Measurements from ENCODE around the gene UGP2.
A peak's percentile ranks its signal among the peaks of the same experiment; 100 is the strongest.

Gene UGP2

GRCh38 chr2:63866009-63866709 lies 24.5 kb downstream of the UGP2 start:
- DNase-seq: no peak

DNA sequence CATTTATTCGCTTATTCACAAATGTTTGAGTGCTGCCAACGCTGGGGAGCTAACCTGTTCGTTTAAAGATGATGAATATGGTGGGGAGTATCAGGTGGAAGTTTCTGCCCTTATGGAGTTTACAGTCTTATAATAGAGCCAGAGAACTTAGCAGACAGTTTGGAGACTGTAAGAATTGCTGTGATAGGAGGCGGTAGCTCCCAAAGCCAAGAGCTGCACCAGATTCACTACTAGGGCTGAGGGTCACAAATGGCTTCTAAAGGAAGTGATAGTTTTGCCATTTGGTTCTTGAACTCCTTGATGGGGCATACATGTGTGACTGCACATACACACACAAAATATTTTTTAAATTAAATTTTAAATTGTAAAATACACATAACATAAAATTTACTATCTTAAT lies 29.0 kb downstream of the UGP2 start:
- DNase-seq: no peak

DNA sequence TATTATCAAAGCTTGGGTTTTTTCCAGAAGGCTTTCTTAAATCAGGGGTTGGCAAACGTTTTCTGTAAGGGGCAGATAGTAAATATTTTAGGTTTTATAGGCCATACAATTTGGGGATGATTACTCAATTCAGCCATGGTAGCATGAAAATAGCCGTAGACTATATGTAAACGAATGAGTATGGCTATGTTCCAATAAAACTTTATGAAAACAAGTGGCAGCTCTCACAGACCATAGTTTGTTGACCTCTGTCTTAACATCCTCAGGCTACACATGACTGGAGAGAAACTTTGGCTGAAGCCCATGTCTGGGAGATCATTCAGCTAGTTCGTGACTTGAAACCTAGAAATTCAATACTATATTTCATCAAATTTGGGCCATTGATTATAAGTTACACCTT lies 30.2 kb downstream of the UGP2 start:
- no peak for DNase-seq

DNA sequence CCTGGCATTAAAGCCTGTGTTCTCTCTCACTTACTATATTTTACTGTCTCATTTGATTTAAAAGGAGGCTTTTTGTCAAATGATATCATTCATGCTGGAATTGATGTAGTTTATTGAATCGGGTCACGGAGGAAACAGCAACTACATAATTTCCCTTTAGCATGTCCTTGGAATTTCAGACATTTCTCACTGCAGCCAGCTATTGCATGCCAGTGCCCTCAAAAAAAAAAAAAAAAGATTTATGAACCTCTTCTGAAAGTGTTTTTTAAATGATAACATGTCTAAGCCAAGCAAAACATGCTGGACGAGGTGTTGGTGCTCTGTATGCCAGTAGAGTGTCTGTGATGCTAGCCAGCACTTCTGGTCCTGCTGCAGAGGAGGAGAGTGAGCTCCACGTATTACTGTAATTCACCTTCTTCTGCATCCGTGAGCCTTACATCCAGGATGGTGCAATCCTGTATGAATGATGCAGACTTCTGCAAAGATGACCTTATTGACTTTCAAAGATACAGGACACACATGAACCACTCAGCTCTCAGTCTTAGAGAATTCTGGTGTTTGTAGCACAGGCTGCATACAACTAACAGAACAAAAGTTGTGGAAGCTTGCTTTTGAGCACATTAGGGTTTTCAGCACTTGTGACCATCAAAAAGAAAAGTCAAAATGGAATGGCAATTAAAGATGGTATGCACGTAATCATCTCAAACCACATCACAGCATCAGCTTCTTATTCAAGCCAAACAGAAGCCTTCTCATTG lies 31.1 kb downstream of the UGP2 start:
- no peak for DNase-seq

GRCh38 chr2:63874204-63875130 lies 32.8 kb downstream of the UGP2 start:
- no peak for DNase-seq

DNA sequence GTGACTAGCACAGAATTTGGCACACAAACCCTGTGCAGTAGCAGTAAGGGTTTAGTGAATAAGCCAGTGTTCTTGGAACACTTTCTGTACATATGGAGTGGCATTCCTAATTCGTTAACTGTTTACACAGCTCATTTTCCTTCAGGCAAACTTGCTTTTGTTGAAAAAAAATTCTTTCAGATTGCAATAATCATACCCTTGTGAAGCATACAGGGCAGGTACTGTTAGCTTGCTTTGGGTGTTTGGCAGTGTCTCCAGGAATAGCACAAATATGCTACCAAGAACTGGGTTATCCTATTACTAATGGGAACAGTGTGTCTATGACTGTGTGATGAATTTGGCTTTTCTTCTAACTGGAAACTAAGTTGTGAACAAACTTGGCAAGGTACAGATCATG lies 33.4 kb downstream of the UGP2 start:
- no peak for DNase-seq

DNA sequence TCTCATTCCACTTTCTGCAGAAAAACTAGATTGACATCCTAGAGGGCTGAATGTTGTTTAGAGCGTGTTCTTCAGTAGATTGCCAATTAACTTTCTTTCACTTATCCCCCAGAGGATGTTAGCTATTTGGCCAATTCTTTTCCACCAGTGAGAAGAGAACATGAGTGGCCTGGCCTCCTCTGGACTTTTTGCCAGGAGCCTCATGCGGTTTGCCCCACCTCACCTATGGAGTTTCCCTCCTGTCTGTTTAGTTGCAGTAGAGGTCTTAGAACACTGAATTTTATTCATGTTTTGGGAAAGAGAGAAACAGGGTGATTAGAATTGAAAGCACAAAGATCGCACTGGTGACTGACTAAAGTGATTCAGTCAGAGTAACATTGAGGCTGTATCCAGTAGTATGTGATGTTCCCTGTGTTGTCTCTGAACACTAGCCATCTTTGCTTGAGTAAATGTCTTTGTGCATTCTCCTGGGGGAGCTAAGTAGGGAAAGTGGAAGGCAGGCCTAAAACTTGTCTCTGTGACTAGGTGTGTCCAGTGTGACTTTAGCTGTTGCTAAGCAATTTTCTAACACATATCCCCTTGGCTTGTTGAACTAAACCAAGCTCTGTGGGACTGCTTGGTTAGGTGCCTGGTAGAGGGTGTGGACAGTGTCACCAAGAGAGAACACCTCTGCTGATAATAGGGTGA lies 34.0 kb downstream of the UGP2 start:
- DNase-seq: no peak

DNA sequence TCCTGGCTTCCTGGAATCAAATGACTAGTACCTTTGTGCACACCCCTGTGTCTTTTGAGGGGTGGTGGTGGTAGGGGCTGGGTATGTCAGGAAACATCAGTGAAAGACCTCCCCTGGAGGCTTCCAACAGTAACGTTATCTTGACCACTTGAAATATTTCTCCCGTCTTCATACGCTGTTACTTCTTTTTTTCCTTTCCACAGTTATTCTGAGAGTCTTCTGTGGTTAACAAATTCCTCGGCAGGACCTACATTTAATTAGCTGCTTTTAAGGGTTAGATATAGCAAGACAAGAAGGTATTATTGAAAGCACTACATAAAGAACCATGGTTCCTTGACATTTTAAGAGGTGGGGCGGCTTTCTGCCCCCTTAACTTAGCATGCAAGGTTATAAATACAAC lies 34.6 kb downstream of the UGP2 start:
- DNase-seq: no peak

DNA sequence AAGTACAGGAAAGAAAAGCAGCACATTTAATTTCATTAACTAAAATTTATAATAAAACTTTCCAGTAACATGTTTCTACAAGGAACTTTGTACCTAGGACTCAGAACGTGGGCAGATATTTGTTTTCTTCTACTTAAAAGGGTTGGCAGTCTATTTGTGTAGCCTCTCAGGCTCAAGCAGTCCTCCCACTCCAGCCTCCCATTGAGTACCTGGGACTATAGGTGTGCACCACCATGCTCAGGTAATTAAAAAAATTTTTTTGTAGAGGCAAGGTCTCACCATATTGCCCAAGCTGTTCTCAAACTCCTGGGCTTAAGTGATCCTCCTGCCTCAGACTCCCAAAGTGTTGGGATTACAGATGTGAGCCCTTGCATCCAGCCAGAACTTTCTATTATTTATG lies 36.8 kb downstream of the UGP2 start:
- no peak for DNase-seq

DNA sequence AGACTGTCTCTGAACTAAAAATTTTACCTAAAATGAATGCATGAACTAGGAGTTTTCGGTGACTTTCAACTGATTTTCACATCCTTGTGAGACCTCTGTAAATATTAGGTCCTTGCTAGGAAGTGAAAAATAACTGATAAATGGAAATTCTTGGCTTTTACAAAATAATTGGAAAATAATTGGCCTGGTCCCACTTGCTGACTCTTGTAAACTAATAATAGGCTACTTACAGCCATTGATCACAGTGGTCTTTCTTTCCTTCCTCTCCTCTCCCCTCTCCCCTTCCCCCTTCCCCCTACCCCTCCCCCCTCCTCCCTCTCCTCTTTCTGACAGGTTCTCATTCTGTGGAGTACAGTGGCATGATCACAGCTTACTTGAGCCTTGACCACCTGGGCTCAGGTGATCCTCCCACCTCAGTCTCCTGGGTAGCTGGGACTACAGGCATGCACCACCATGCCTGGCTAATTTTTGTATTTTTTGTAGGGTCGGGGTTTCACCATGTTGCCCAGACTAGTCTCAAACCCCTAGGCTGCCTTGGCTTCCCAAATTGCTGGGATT lies 38.3 kb downstream of the UGP2 start:
- no peak for DNase-seq

GRCh38 chr2:63880625-63881024 lies 38.9 kb downstream of the UGP2 start:
- DNase-seq: peak; percentile 1

- peak; percentile 52 for DNase-seq
These were observed 39.5 kb downstream of the UGP2 start for GRCh38 chr2:63881205-63881604.

DNA sequence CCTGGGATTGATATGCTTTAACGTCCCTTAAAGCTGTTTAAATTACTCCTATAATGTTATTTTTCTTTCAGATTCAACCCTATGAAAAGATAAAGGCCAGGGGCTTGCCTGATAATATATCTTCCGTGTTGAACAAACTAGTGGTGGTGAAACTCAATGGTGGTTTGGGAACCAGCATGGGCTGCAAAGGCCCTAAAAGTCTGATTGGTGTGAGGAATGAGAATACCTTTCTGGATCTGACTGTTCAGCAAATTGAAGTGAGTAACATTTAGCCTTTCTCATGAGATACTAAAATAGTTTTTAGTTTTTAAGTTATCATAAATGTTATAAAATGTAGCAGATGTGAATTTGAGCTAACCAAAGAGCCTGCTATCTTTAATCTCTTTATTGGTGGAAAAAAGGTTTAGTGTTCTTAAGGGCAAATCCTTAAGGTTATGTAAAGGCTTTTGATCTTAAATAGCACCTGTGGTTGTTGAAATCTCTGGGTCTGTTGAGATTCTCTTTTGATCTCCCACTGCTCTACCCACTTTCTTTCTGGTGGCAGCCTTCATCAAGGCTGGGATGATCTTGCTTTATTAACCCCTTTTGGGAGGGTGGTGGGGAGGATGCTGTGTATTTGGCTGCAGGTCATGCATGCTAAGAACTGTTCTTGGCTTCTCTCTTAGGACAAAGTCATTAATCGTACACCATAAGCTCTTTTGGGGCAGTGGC lies 40.9 kb downstream of the UGP2 start:
- DNase-seq: no peak

DNA sequence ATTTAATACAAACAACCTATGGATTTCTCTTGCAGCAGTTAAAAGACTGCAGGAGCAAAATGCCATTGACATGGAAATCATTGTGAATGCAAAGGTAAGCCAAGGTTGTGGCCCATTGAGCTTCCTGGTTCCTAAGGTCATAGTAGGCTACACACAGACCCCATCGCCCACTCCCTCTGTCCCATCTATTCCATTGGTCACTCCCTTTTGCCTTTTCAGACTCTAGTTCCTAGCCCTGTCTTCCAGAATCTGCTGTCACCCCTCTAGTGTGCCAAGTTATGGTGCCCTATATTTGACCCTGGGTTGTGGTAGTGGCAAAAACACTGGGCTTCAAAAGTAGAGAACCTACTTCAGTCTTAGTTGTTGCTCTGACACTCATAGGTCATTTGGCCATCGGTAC lies 44.7 kb downstream of the UGP2 start:
- no peak for DNase-seq

DNA sequence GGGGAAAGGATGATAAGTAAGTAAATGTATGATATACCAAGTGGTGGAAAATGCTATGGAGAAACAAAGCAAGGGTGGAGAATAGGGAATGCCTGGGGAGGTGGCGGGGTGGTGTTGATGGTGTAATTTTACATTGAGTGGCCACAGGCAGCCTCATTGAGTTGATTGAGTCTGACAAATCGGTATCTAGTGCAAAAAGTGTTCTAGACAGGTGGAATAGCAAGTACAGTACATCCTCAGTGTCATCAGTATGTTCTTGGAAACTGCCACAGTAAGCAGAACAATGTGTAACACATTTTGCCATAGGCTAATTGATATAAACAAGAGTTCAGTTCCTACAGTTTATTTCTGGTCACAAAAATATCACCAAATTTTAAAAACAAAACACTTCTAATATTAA lies 46.4 kb downstream of the UGP2 start:
- DNase-seq: no peak

GRCh38 chr2:63888490-63889402 lies 47.0 kb downstream of the UGP2 start:
- peak; percentile 37 for DNase-seq

DNA sequence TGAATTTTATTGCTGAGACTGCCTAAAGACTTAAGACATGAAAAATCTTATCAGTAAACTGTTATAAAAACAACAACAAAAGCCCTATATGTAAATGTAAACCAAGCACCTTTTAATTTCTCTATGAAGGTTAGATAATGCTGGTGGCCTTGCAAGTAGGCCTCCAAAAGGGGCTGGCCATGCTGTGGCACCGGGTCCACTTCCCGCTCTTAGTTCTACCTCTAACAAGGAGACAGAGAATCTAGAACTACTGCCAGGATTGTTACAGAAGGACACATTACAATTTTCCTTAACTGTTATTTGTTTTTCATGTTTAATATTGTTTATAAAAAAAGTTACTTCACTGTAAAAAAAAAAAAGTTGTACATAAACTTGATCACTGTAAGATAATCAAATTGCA lies 49.0 kb downstream of the UGP2 start:
- DNase-seq: no peak

GRCh38 chr2:63891488-63892030 lies 49.9 kb downstream of the UGP2 start:
- no peak for DNase-seq

DNA sequence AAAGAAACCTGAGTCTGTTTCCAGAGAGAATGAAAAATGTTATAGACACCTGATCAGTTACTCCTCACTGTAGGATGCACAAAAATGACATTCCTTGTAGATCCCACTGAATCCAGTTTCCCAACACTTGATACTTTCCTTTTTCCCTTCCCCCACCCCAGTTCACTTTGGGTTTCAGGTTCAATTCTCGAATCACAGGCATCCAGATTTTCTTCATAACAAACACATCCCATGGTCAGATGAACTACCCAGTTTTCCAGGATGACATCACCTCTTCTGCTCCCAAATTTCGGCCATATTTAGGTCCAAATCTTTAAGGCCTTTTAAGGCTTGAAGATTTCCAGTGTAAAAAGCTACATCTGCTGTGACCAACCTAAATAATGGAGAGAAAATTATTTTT lies 51.5 kb downstream of the UGP2 start:
- DNase-seq: no peak

DNA sequence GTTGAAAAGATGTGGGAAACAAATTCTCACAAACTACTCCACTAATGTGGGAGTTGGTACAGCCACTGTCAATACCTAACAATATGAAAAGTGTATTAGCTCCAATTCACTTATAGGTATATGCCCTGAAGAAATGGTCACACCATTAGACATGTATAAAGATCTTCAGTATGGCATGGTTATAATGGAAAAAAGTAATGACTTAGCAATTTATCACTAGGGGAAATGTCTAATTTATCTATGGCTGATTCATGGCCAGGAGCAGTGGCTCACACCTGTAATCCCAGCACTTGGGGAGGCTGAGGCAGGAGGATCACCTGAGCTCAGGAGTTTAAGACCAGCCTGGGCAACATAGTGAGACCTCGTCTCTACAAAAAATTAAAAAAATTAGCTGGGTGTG lies 52.5 kb downstream of the UGP2 start:
- DNase-seq: no peak

DNA sequence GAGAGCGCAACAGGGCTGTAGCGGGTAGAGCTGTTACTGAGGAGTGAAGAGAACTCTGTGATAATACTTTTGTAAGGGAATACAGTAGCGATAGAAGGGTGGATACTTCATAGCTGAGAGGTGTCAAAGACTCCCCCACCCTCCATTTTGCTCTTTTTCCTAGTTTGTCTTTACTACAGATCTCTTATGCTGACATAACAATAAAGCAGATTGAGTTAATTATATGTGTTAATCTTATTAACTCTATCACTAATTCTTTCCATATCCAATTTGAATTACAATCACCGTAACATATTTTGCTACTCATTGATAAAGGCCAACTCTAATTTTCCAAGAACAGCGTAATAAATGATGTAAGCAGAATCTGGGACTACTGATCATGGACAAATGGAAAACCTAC lies 57.1 kb downstream of the UGP2 start:
- DNase-seq: no peak
